Measurements from ENCODE around the gene RNASEH1.

RNASEH1 gene

DNA sequence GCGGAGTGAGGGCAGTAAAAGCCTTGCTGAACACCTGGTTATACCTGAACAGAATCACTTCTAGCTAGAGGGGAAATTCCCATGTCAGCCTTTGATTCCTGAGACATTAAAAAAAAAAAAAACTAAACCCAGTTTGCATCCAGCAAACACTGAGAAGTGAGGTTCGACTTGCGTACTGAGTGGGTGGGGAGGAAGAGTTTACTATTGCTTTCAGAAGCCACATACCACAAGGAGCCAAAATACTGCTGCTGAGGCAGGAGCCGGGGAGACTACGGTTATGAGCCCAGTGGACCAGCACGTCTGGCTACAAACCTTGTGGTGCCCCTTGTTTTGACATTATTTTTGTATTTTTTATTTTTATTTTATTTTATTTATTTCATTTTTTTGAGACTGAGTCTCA is 39.4 kb upstream of the RNASEH1 start:
- peaks cover 12% of the 10 kb centered on the region for H3K36me3 Mint-ChIP-seq (ENCODE audit: low read depth)
- H3K4me1 Mint-ChIP-seq, result peaks cover 25% of the 10 kb centered on the region
- H3K27me3 Mint-ChIP-seq, result no peaks in the 10 kb centered on the region
- H3K4me3 Mint-ChIP-seq, result no peak overlapping the region
- ATAC-seq, result peak; percentile 53
- no peaks in the 10 kb centered on the region for H3K9me3 Mint-ChIP-seq
- no peak overlapping the region for H3K27ac Mint-ChIP-seq
- no peak for DNase-seq

DNA sequence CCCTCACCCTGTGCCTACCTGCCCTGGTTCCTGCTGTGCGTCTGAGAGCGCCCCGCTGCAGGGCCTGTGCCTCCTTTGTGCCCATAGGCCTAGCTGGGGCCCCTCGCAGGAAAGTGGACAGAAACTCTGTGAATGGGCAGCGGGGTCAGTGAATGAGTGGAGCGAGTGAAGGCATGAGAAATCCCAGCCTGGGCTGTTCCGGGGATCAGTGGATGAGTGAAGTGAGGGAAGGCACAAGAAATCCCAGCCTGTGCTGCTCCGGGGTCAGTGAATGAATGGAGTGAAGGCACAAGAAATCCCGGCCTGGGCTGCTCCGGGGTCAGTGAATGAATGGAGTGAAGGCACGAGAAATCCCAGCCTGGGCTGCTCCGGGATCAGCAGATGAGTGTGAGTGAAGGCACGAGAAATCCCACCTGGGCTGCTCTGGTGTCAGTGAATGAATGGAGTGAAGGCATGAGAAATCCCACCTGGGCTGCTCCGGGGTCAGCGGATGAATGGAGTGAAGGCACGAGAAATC is 38.8 kb upstream of the RNASEH1 start:
- Mint-ChIP-seq H3K4me1 (peaks cover 25% of the 10 kb centered on the region), H3K4me3 (no peak overlapping the region)
- no peak for ATAC-seq

DNA sequence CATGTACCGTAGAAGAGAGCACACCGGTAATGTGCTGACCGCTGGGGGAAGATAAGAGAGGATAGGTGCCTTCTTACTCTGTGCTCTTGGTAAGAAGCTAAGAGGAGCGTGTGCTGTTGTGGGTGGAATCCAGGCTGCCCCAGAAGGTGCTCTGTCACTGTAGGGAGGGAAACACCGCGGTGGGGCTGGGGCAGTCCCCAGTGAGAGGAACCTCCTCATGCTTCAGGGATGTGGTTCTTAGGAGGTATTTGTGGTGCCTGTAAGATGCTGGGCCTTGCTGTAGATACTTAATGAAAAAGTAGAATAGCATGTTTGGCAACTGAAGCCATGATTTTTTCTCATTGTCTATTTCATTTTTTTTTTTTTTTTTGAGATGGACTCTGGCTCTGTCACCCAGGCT is 37.9 kb upstream of the RNASEH1 start:
- ATAC-seq (peak; percentile 99), DNase-seq (peak; percentile 70)
- peaks cover 25% of the 10 kb centered on the region for H3K4me1 Mint-ChIP-seq
- H3K36me3 Mint-ChIP-seq (ENCODE audit: low read depth), result peaks cover 13% of the 10 kb centered on the region
- H3K27ac Mint-ChIP-seq, result peak overlapping the region; percentile 38
- no peak overlapping the region for H3K4me3 Mint-ChIP-seq
- H3K9me3 Mint-ChIP-seq, result no peaks in the 10 kb centered on the region
- H3K27me3 Mint-ChIP-seq, result no peaks in the 10 kb centered on the region

More for the DNA sequence above, 38.8 kb upstream of the RNASEH1 start:
- no peaks in the 10 kb centered on the region for H3K9me3 Mint-ChIP-seq
- no peak for DNase-seq
- H3K27ac Mint-ChIP-seq, result no peak overlapping the region
- H3K36me3 Mint-ChIP-seq (ENCODE audit: low read depth), result peaks cover 13% of the 10 kb centered on the region
- no peaks in the 10 kb centered on the region for H3K27me3 Mint-ChIP-seq

DNA sequence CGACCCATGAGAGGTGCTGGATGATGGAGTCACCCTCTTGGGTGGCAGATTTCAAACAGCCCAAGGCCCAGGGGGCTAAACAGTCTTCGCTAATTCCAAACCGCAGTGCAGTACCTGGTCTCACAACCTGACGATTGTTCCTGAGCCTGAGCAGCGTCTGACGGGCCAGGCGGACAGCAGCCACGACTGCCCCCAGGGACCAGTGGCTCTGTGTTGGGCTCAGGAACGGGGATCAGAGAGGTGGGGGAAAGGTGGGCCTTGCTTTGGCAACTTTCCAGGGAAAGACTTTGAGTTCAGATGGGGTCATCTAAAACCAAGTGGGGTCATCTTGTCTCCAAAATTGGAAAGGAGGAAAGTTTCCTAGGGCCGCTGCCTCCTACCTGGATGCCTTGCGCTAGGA is 37.3 kb upstream of the RNASEH1 start:
- no peak for ATAC-seq
- peaks cover 25% of the 10 kb centered on the region for H3K4me1 Mint-ChIP-seq
- no peak overlapping the region for H3K4me3 Mint-ChIP-seq
- H3K27ac Mint-ChIP-seq, result no peak overlapping the region
- no peak for DNase-seq
- H3K9me3 Mint-ChIP-seq, result no peaks in the 10 kb centered on the region
- peaks cover 13% of the 10 kb centered on the region for H3K36me3 Mint-ChIP-seq (ENCODE audit: low read depth)
- no peaks in the 10 kb centered on the region for H3K27me3 Mint-ChIP-seq

DNA sequence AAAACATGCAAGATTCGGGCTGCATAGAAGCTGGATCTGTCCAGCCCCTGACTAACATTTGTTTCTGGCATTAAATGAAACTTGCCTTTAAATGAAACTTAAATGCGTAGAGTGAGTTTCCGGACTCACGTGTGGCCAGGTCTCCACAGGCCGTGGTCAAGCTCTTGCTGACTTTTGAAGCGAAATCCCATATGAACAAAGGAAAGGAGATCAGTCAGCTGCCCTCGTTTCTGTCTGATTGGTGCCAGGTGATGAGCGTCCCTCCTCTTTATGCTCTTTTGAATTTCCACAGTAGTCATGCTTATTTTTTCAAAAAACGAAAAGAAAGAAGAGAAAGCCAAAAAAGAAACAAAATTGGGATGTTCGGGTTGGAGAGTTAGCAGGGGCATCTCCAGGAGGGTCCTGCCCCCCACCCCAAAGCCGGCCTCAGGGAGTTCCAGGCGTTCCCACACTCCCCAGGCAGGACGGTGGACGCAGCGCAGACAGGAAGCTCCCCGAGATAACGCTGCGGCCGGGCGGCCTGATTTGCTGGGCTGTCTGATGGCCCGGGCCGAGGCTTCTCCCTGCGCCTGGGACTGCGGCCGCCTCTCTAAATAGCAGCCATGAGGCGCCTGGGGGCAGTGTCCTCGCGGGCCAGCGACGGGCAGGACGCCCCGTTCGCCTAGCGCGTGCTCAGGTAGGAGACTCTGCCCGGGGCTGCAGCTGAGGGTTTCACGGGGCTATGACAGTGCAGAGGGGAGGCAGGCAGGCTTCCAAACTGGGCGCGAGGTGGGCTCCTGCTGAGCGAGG is 36.6 kb upstream of the RNASEH1 start, which contains the start of gene COLEC11:
Gene COLEC11, plus strand, starts transcription at position 620 of the 789 bp plus-strand sequence. CDS start 9,229 bp downstream, outside the sequence.
- DNase-seq, result no peak
- ATAC-seq, result no peak
- peak within 1 kb of the TSS; percentile 38 for H3K27ac Mint-ChIP-seq
- peaks cover 25% of the 10 kb centered on the region for H3K4me1 Mint-ChIP-seq
- H3K4me3 Mint-ChIP-seq, result no peak within 1 kb of the TSS
- peaks cover 15% of the 10 kb centered on the region for H3K36me3 Mint-ChIP-seq (ENCODE audit: low read depth)
- H3K27me3 Mint-ChIP-seq, result no peaks in the 10 kb centered on the region
- no peaks in the 10 kb centered on the region for H3K9me3 Mint-ChIP-seq

DNA sequence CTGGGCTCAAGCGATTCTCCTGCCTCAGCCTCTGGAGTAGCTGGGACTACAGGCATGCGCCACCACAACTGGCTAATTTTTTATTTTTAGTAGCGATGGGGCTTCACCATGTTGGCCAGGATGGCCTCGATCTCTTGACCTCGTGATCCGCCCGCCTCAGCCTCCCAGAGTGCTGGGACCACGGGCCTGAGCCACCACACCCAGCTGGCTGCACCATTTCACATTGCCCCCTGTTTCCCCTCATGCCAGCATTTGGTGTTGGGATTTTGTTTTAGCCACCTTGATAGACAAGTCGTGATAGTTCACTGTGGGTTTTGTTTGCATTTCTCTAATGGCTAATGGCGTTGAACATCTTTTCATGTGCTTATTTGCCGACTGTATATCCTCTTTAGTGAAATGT is 31.0 kb upstream of the RNASEH1 start:
- H3K4me3 Mint-ChIP-seq, result no peak overlapping the region
- H3K9me3 Mint-ChIP-seq, result no peaks in the 10 kb centered on the region
- no peak for DNase-seq

DNA sequence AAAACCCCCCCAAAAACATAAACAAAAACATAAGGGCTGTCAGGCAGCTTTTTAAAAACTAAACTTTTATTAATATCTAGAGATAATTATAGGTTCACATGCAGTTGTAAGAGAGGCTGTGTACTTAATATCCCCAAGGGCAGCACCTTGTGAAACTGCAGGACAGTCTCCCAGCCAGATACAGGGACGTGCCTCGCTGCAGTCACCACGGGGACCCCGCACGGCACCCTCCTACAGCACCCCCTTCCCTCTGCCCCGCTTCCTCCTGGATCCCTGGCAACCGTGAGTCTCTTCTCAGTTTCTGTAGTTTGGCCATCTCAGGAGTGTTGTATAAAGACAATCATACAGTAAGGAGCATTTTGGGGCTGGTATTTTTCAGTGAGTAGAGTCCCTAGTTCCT is 30.0 kb upstream of the RNASEH1 start:
- Mint-ChIP-seq H3K9me3 (no peaks in the 10 kb centered on the region), H3K27ac (no peak overlapping the region), H3K36me3 (ENCODE audit: low read depth) (peaks cover 25% of the 10 kb centered on the region), H3K4me3 (no peak overlapping the region), H3K4me1 (peaks cover 2% of the 10 kb centered on the region), H3K27me3 (no peaks in the 10 kb centered on the region)
- no peak for DNase-seq
- no peak for ATAC-seq

More for the DNA sequence above, 31.0 kb upstream of the RNASEH1 start:
- no peak overlapping the region for H3K27ac Mint-ChIP-seq
- no peak for ATAC-seq
- no peaks in the 10 kb centered on the region for H3K4me1 Mint-ChIP-seq
- H3K27me3 Mint-ChIP-seq, result no peaks in the 10 kb centered on the region
- peaks cover 25% of the 10 kb centered on the region for H3K36me3 Mint-ChIP-seq (ENCODE audit: low read depth)

DNA sequence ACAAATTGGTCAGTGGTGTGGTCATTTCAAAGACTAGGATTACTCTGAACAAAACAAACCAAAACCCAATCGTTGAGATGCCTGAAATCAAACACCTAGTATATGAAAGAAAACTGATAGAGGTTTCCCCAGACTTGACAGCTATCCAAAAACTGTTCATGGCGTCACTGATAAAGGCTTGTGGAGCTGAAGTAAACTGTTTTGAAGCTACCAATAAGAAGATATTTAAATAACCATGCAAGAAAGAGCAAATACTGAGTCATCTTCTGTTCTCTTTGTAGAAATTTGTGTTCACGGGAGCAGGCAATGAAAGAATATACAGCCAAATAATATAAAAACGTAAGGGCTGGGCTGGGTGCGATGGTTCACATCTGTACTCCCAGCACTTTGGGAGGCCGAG is 29.3 kb upstream of the RNASEH1 start:
- DNase-seq, result no peak
- no peaks in the 10 kb centered on the region for H3K27me3 Mint-ChIP-seq
- peaks cover 28% of the 10 kb centered on the region for H3K36me3 Mint-ChIP-seq (ENCODE audit: low read depth)
- H3K4me1 Mint-ChIP-seq, result peaks cover 4% of the 10 kb centered on the region
- no peaks in the 10 kb centered on the region for H3K9me3 Mint-ChIP-seq
- no peak overlapping the region for H3K4me3 Mint-ChIP-seq
- peak overlapping the region; percentile 33 for H3K27ac Mint-ChIP-seq
- no peak for ATAC-seq

DNA sequence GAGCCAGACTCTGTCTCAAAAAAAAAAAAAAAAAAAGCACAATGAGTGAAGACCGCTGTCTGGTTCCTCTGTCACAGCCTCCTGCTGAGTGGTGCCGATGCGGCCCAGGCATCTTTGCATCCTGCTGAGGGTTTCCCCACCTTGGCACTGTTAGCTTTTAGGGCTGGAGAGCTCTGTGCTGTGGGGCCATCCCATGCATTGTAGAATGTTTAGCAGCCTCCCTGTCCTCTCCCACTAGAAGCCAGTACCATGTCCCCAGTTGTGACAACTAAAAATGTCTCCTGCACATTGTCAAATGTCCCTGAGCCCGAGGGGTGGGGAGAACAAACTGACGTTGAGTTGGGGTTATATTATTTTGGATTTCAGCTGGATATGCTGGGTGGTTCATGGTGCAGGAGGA is 28.9 kb upstream of the RNASEH1 start:
- H3K27me3 Mint-ChIP-seq, result no peaks in the 10 kb centered on the region
- ATAC-seq, result peak; percentile 18
- no peaks in the 10 kb centered on the region for H3K9me3 Mint-ChIP-seq
- peaks cover 4% of the 10 kb centered on the region for H3K4me1 Mint-ChIP-seq
- peak overlapping the region; percentile 33 for H3K27ac Mint-ChIP-seq
- H3K36me3 Mint-ChIP-seq (ENCODE audit: low read depth), result peaks cover 29% of the 10 kb centered on the region
- no peak for DNase-seq
- no peak overlapping the region for H3K4me3 Mint-ChIP-seq

DNA sequence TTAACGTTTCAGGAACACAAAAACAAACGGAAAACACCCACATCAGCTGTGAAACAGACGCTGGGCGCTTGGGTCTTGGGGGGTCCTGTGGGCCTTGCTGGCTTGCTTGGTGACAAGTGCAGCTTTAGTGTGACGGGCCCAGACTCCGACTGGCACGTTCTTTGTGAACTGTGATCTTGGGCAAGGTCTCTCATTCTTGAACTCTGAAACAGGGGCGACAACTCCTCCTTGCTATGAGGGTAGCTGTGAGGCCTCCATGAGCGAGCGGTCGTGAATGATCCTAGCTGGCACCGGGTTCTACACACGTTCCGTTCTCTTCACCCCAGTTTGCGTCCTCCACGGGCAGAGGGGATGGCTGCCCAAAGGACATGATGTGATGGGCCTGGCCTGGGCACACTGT is 28.1 kb upstream of the RNASEH1 start:
- DNase-seq, result no peak
- H3K36me3 Mint-ChIP-seq (ENCODE audit: low read depth), result peaks cover 37% of the 10 kb centered on the region
- no peak for ATAC-seq
- H3K4me3 Mint-ChIP-seq, result no peak overlapping the region
- no peaks in the 10 kb centered on the region for H3K27me3 Mint-ChIP-seq
- H3K4me1 Mint-ChIP-seq, result peaks cover 4% of the 10 kb centered on the region
- no peak overlapping the region for H3K27ac Mint-ChIP-seq
- no peaks in the 10 kb centered on the region for H3K9me3 Mint-ChIP-seq

DNA sequence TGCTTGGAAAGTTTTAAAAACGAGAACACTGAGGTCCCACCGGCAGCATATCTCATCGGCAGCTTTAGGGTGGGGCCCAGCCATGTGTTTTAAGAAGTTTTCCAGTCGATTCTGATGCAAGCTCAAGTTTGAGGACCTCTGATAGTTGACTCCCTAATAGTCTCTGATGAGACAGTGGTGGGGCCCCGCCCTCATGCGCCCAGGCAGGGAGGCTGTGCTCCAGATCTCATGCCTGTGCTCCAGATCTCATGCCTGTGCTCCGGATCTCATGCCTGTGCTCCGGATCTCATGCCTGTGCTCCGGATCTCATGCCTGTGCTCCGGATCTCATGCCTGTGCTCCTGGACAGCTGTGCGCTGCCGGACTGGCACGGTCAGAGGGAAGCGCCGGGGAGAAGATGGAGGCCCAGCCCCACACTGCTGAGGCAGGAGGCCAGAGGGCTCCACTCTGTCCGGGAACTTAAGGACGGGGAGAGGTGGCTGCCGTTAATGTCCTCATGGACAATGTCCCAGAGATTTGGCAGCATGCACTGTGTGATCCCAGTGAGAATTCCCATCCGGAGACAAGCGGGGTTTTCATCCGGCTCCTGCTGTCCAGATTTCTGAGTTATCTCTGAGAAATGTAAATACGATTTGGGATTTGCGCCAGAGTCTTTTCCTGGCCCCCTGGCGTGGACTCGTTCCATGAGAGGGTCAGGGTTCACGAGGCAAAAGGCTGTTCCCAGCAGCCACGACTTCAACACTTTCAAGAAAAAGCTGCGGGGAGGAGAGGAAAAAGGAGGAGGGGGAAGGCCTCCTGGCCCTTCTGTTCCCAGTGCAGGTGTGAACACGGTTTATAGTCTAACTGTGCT is 27.4 kb upstream of the RNASEH1 start:
- Mint-ChIP-seq H3K9me3 (no peaks in the 10 kb centered on the region), H3K27me3 (no peaks in the 10 kb centered on the region), H3K4me1 (peaks cover 10% of the 10 kb centered on the region), H3K4me3 (no peak overlapping the region), H3K36me3 (ENCODE audit: low read depth) (peaks cover 45% of the 10 kb centered on the region), H3K27ac (no peak overlapping the region)
- DNase-seq, result no peak
- no peak for ATAC-seq

DNA sequence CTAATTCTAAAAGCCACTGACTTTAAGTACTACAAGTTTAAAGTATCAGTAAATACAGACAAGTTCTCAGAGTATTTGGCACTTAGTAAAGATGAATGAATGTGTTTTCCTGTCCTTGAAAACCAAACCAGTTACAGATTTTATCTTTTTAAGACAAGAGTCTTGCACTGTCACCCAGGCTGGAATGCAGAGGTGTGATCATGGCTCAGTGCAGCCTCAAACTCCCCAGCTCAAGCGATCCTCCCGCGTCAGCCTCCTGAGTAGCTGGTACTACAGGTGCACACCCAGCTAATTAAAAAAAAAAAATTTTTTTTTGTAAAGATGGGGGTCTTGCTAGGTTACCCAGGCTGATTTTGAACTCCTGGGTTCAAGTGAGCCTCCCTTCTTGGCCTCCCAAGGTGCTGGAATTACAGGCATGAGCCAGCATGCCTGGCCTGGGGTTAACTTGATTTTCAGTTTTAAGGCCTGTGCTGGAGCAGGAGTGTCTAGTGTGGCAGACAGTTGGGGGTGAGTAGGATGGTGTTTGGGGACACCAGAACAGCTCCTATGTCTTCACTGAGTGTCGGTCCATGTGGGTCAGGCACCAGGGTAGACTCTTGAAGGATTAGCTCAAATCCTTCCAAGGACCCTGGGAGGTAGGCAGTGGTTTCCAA is 26.6 kb upstream of the RNASEH1 start:
- Mint-ChIP-seq H3K27me3 (no peaks in the 10 kb centered on the region), H3K9me3 (no peaks in the 10 kb centered on the region), H3K36me3 (ENCODE audit: low read depth) (peaks cover 51% of the 10 kb centered on the region), H3K27ac (no peak overlapping the region), H3K4me1 (peaks cover 17% of the 10 kb centered on the region), H3K4me3 (no peak overlapping the region)
- ATAC-seq (no peak), DNase-seq (no peak)

DNA sequence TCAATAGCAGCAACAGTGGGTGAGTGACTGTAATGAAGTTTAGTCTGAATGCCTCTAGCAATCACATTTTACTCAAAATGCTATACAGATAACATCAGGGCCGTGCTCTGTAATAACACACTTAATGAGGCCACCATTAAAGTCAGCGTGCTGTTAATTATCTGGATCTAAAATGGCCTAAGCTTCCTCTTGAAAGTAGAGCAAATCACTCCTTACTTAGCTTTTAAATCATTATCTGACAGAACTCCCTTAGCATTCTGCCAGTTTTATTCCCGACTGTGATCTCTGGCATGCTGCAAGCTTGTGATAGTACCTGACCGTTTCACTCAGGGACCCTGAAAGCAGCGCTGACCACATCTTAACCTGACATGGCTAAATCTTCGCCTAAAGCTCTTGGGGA is 25.9 kb upstream of the RNASEH1 start:
- Mint-ChIP-seq H3K36me3 (ENCODE audit: low read depth) (peaks cover 51% of the 10 kb centered on the region), H3K9me3 (no peaks in the 10 kb centered on the region), H3K4me3 (no peak overlapping the region), H3K27ac (no peak overlapping the region), H3K4me1 (peaks cover 24% of the 10 kb centered on the region), H3K27me3 (no peaks in the 10 kb centered on the region)
- ATAC-seq (no peak), DNase-seq (no peak)
